Measurements from ENCODE around the gene COA1. TPM values are rescaled to one million over a fixed set of nuclear protein-coding genes. Genes with fewer than 3 reads are reported as not detected.
A peak's percentile ranks its signal among the peaks of the same experiment; 100 is the strongest.

Gene COA1
- polyA plus RNA-seq, 1 of the 3 experiments (the other 2 are of a cell fraction): 42.8 TPM

DNA sequence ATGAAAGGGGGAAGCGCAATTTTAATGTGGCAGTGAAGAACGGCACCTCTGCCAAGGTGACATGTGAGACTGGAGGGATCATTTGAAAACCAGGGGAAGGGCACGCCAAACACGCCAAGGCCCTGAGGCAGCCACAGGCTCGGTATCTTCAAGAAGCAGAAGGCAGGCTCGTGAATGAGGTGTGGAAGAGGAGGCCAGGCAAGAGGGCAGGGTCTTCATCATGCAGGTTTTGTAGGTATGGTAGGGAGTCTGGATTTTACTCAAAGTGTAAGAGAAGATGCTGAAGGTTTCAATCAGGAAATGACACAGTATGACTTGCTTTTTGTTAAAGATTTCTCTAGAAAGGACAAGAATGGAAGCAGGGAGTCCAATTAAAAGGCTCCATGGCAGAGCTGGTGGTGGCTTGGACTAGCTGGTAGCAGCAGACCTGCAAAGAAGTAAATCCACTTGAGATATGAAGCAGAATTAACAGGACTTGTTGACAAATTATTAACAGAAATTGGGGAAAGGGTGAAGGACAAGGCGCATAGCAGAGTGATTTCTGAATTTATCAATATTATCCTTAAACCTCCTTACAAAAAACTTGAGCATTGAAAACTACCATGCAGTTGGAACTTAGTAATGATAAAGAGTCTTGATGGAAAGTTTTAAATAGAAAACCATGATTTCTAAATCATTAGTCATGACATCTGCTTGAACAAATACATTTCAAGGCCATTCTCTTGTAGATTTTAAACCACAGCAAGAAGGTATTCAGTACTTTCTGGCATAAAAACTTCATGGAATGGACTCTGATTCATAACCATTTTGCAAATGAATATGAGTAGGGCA, 70.4 kb downstream of the COA1 start:
- H3K4me3 ChIP-seq (ENCODE audit: low read depth in 2 of 2, low read length in 1 of 2): no peak overlapping the region; a peak in 1 of 4 replicates
- no peak overlapping the region; the same call in 1 of the 2 replicates for H2AFZ ChIP-seq (ENCODE audit: low read depth)
- peaks cover 3 to 51% of the 10 kb centered on the region in 2 experiments for H3K36me3 ChIP-seq (replicated peaks in 1 of 2; ENCODE audit: control insufficient read depth in 1 of 2, insufficient read depth in 2 of 2, low read length in 1 of 2)
- H3K27ac ChIP-seq (ENCODE audit: low read depth in 2 of 2, low read length in 1 of 2): peak overlapping the region; percentile 86 to 99
- H3K9ac ChIP-seq: peak overlapping the region; percentile 55
- H3K4me1 ChIP-seq (ENCODE audit: control insufficient read depth in 1 of 2, insufficient read depth in 2 of 2, low read depth in 1 of 2, low read length in 1 of 2): peaks cover 3 to 40% of the 10 kb centered on the region in 2 experiments
- H3K9me2 ChIP-seq: no peaks in the 10 kb centered on the region
- H4K20me1 ChIP-seq (ENCODE audit: insufficient read depth): no peaks in the 10 kb centered on the region
- peaks cover 35% of the 10 kb centered on the region for H3F3A ChIP-seq (replicated peaks; ENCODE audit: insufficient read depth)
- peak overlapping the region; percentile 56 for H3K4me2 ChIP-seq
- peaks cover 88% of the 10 kb centered on the region for H3K79me2 ChIP-seq (ENCODE audit: insufficient read depth)
- H3K9me3 ChIP-seq: no peaks in the 10 kb centered on the region
- ChIA-PET POLR2A (no interaction called here), CTCF (no interaction called here)
- no peak for DNase-seq
- no peaks in the 10 kb centered on the region for H3K27me3 ChIP-seq (ENCODE audit: insufficient read depth)
- 75% methylated on average over 7 of the region's 7 CpGs for WGBS (ENCODE audit: low lambda C conversion rate)
- TF ChIP-seq RFX5 (IDR thresholded peaks at IDR 0.05; ENCODE audit: low read length) (no peak), RXRA (IDR thresholded peaks at IDR 0.05; ENCODE audit: borderline replicate concordance, low read depth) (peak; percentile 71; the same call in 1 of the 2 replicates), TCF12 (IDR thresholded peaks at IDR 0.05) (peak; percentile 91), FOXJ3 (CRISPR knock-in tag; IDR thresholded peaks at IDR 0.05) (no peak), FOSL2 (IDR thresholded peaks at IDR 0.05; ENCODE audit: borderline replicate concordance, low read depth) (peak; percentile 85; the same call in 1 of the 2 replicates), JUND (IDR thresholded peaks at IDR 0.05) (peak; percentile 92), RCOR1 (IDR thresholded peaks at IDR 0.05; ENCODE audit: low read length) (no peak), GABPA (IDR thresholded peaks at IDR 0.05; ENCODE audit: low read depth) (no peak), SMC3 (IDR thresholded peaks at IDR 0.05; ENCODE audit: low read depth, low read length) (no peak), ELF1 (IDR thresholded peaks at IDR 0.05) (peak; percentile 18; the same call in 1 of the 2 replicates), EP300 (IDR thresholded peaks at IDR 0.05; ENCODE audit: borderline replicate concordance in 1 of 2, low read depth in 1 of 2, low read length in 1 of 2) (peak; percentile 71 to 94), MXI1 (IDR thresholded peaks at IDR 0.05; ENCODE audit: low read depth, low read length) (no peak), FOXM1 (IDR thresholded peaks at IDR 0.05; ENCODE audit: low read depth) (peak; percentile 92), TEAD4 (IDR thresholded peaks at IDR 0.05; ENCODE audit: borderline replicate concordance, insufficient read depth) (peak; percentile 83), CHD2 (IDR thresholded peaks at IDR 0.05; ENCODE audit: low read length, partially characterized antibody) (no peak), SIN3A (IDR thresholded peaks at IDR 0.05; ENCODE audit: borderline replicate concordance, low read depth, low read length) (no peak), POLR2AphosphoS5 (IDR thresholded peaks at IDR 0.05; ENCODE audit: low read depth, low read length) (peak; percentile 80; the same call in 1 of the 2 replicates), MEF2A (IDR thresholded peaks at IDR 0.05; ENCODE audit: borderline replicate concordance, low read depth) (peak; percentile 86), RAD21 (IDR thresholded peaks at IDR 0.05; ENCODE audit: low read length) (no peak), NFIC (IDR thresholded peaks at IDR 0.05; ENCODE audit: borderline replicate concordance) (peak; percentile 75), YY1 (IDR thresholded peaks at IDR 0.05; ENCODE audit: low read depth) (peak; percentile 76; the same call in 1 of the 2 replicates)
- TF ChIP-seq, protein P1, sequence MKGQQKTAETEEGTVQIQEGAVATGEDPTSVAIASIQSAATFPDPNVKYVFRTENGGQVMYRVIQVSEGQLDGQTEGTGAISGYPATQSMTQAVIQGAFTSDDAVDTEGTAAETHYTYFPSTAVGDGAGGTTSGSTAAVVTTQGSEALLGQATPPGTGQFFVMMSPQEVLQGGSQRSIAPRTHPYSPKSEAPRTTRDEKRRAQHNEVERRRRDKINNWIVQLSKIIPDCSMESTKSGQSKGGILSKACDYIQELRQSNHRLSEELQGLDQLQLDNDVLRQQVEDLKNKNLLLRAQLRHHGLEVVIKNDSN (IDR thresholded peaks at IDR 0.05; ENCODE audit: borderline replicate concordance, low read depth): no peak
- TF ChIP-seq, protein P2, sequence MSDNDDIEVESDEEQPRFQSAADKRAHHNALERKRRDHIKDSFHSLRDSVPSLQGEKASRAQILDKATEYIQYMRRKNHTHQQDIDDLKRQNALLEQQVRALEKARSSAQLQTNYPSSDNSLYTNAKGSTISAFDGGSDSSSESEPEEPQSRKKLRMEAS (IDR thresholded peaks at IDR 0.05; ENCODE audit: low read depth): peak; percentile 55; the same call in 1 of the 2 replicates
- TF ChIP-seq, protein P3, sequence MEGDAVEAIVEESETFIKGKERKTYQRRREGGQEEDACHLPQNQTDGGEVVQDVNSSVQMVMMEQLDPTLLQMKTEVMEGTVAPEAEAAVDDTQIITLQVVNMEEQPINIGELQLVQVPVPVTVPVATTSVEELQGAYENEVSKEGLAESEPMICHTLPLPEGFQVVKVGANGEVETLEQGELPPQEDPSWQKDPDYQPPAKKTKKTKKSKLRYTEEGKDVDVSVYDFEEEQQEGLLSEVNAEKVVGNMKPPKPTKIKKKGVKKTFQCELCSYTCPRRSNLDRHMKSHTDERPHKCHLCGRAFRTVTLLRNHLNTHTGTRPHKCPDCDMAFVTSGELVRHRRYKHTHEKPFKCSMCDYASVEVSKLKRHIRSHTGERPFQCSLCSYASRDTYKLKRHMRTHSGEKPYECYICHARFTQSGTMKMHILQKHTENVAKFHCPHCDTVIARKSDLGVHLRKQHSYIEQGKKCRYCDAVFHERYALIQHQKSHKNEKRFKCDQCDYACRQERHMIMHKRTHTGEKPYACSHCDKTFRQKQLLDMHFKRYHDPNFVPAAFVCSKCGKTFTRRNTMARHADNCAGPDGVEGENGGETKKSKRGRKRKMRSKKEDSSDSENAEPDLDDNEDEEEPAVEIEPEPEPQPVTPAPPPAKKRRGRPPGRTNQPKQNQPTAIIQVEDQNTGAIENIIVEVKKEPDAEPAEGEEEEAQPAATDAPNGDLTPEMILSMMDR (IDR thresholded peaks at IDR 0.05): no peak
- TF ChIP-seq, protein P4, sequence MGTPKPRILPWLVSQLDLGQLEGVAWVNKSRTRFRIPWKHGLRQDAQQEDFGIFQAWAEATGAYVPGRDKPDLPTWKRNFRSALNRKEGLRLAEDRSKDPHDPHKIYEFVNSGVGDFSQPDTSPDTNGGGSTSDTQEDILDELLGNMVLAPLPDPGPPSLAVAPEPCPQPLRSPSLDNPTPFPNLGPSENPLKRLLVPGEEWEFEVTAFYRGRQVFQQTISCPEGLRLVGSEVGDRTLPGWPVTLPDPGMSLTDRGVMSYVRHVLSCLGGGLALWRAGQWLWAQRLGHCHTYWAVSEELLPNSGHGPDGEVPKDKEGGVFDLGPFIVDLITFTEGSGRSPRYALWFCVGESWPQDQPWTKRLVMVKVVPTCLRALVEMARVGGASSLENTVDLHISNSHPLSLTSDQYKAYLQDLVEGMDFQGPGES (IDR thresholded peaks at IDR 0.05; ENCODE audit: low read depth, low read length): no peak
- TF ChIP-seq, protein P5, sequence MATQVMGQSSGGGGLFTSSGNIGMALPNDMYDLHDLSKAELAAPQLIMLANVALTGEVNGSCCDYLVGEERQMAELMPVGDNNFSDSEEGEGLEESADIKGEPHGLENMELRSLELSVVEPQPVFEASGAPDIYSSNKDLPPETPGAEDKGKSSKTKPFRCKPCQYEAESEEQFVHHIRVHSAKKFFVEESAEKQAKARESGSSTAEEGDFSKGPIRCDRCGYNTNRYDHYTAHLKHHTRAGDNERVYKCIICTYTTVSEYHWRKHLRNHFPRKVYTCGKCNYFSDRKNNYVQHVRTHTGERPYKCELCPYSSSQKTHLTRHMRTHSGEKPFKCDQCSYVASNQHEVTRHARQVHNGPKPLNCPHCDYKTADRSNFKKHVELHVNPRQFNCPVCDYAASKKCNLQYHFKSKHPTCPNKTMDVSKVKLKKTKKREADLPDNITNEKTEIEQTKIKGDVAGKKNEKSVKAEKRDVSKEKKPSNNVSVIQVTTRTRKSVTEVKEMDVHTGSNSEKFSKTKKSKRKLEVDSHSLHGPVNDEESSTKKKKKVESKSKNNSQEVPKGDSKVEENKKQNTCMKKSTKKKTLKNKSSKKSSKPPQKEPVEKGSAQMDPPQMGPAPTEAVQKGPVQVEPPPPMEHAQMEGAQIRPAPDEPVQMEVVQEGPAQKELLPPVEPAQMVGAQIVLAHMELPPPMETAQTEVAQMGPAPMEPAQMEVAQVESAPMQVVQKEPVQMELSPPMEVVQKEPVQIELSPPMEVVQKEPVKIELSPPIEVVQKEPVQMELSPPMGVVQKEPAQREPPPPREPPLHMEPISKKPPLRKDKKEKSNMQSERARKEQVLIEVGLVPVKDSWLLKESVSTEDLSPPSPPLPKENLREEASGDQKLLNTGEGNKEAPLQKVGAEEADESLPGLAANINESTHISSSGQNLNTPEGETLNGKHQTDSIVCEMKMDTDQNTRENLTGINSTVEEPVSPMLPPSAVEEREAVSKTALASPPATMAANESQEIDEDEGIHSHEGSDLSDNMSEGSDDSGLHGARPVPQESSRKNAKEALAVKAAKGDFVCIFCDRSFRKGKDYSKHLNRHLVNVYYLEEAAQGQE (IDR thresholded peaks at IDR 0.05; ENCODE audit: low read depth, low read length): no peak
